ENCODE data around the gene SLC10A7. TPM values are rescaled to one million over a fixed set of nuclear protein-coding genes. Genes with fewer than 3 reads are reported as not detected.

The SLC10A7 gene
- total RNA-seq, 4 donors from 2014 or later, result 12.0 to 56.1 (median 15.9) TPM

- in situ Hi-C loops (cut with MboI; ENCODE audit: low pct_ligation_motif_present in 1 of 4, low pct_unique_long_range_greater_than_20kb in 1 of 4, low sequenced_read_pairs in 3 of 4), result no loop called here
- H3K9me3 ChIP-seq, result no peaks in the 10 kb centered on the region
- 83 to 100% methylated on average over 1 to 8 of the region's 8 CpGs for WGBS, 2 donors (ENCODE audit: low coverage in 1 of 2)
- H3K27ac ChIP-seq, result peak overlapping the region in 1 of 4 donors; percentile 6
- no peak for DNase-seq
- no peak overlapping the region for H3K4me3 ChIP-seq
- intact Hi-C loops (cut with DNase I; ENCODE audit: low total_unique reads), result no loop called here
- H3K36me3 ChIP-seq, result no peaks in the 10 kb centered on the region
- peaks cover 0 to 2% (median 0%) of the 10 kb centered on the region in 4 donors for H3K4me1 ChIP-seq
- no peaks in the 10 kb centered on the region for H3K27me3 ChIP-seq
- no peak for TF ChIP-seq CTCF (IDR thresholded peaks at IDR 0.05)
- no peak for TF ChIP-seq EP300 (IDR thresholded peaks at IDR 0.05; ENCODE audit: low read depth)
- TF ChIP-seq POLR2AphosphoS5 (IDR thresholded peaks at IDR 0.05), result no peak
- TF ChIP-seq POLR2A (IDR thresholded peaks at IDR 0.05), result no peak
Measured at GRCh38 chr4:146235654-146236177, 286.0 kb downstream of the SLC10A7 start.

DNA sequence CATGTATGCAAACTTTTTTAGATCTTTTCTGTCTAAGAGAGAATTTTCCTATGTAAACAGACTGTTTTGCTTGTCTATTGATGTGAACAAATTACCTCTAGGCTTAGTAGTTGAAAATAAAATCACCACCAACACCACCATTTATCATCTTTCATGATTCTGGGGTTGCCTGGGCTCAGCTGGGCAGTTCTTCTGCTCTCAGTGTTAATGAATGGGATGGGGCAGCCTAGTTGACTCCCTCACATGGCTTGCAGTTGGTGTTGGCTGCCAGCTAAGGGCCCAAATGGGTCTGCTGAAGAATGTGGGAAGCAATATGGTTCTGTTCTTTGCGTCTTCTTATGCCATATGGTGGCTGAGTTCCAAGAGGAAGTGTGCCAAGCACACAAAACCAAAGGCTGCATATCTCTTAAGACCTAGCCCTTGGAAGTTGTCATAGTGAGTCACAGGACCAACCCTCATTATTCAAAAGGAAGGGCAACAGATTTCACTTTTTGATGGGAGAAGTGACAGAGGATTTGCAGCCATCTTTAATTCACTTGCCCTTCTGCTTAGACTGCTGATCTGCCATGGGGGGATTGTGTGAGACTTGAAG lies 289.5 kb downstream of the SLC10A7 start:
- no peak for DNase-seq
- in situ Hi-C loops (cut with MboI; ENCODE audit: low pct_ligation_motif_present in 1 of 4, low pct_unique_long_range_greater_than_20kb in 1 of 4, low sequenced_read_pairs in 3 of 4), result no loop called here
- H3K4me1 ChIP-seq, result no peaks in the 10 kb centered on the region

GRCh38 chr4:146229406-146229805 lies 292.3 kb downstream of the SLC10A7 start:
- H3K27me3 ChIP-seq, result no peaks in the 10 kb centered on the region
- no peaks in the 10 kb centered on the region for H3K36me3 ChIP-seq
- H3K4me3 ChIP-seq, result no peak overlapping the region
- H3K4me1 ChIP-seq, result no peaks in the 10 kb centered on the region
- in situ Hi-C loops (cut with MboI; ENCODE audit: low pct_ligation_motif_present in 1 of 4, low pct_unique_long_range_greater_than_20kb in 1 of 4, low sequenced_read_pairs in 3 of 4), result no loop called here
- H3K9me3 ChIP-seq, result no peaks in the 10 kb centered on the region
- no peak for DNase-seq
- intact Hi-C loops (cut with DNase I; ENCODE audit: low total_unique reads), result no loop called here
- no peak overlapping the region for H3K27ac ChIP-seq
- TF ChIP-seq EP300 (IDR thresholded peaks at IDR 0.05; ENCODE audit: low read depth), result no peak
- TF ChIP-seq POLR2A (IDR thresholded peaks at IDR 0.05), result no peak
- TF ChIP-seq CTCF (IDR thresholded peaks at IDR 0.05), result no peak
- no peak for TF ChIP-seq POLR2AphosphoS5 (IDR thresholded peaks at IDR 0.05)

More for the DNA sequence above, 289.5 kb downstream of the SLC10A7 start:
- Histone ChIP-seq H3K27me3 (no peaks in the 10 kb centered on the region), H3K27ac (no peak overlapping the region), H3K36me3 (no peaks in the 10 kb centered on the region), H3K4me3 (no peak overlapping the region), H3K9me3 (no peaks in the 10 kb centered on the region)
- TF ChIP-seq EP300 (IDR thresholded peaks at IDR 0.05; ENCODE audit: low read depth) (no peak), CTCF (IDR thresholded peaks at IDR 0.05) (no peak), POLR2AphosphoS5 (IDR thresholded peaks at IDR 0.05) (no peak), POLR2A (IDR thresholded peaks at IDR 0.05) (no peak)
- intact Hi-C loops (cut with DNase I; ENCODE audit: low total_unique reads), result no loop called here
- 38% methylated on average over 1 of the region's 1 CpG; no CpG with 5 or more reads in 1 of the 2 donors for WGBS, 2 donors (ENCODE audit: low coverage in 1 of 2)

DNA sequence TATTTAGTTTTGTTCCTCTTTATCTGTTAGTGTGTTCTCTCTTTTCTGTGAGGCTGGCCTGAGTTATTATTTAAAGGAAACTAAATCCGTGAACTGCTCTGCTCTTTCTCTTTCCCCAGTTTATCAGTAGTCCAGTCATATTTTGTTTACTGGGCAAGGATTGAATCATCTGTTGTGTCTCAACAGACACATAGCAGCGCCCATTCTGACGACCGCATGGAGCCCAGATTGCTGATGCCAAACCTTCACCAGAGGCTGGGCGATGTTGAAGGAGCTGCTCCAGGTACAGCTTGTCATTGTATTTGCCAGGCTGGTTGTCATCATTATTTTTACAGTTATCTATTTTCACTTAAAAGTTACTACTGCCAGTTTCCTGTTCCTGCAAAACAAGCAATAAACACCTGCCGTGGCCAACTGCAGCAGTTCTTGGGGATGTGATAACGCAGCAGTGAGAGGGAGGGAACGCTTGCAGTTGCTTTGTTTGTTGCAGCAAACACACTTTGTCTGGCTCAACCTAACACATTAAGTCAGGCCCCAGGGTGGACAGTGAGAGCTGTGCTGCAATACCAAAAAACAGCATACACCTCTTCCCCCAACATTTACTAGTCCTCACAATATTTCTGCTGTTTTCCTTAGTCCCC lies 297.3 kb downstream of the SLC10A7 start:
- Histone ChIP-seq H3K9me3 (no peaks in the 10 kb centered on the region), H3K27me3 (no peaks in the 10 kb centered on the region), H3K4me1 (no peaks in the 10 kb centered on the region), H3K36me3 (no peaks in the 10 kb centered on the region), H3K27ac (no peak overlapping the region), H3K4me3 (no peak overlapping the region)
- DNase-seq, result no peak
- intact Hi-C loops (cut with DNase I; ENCODE audit: low total_unique reads), result no loop called here
- 34 to 42% methylated on average over 5 to 8 of the region's 8 CpGs for WGBS, 2 donors (ENCODE audit: low coverage in 1 of 2)
- in situ Hi-C loops (cut with MboI; ENCODE audit: low pct_ligation_motif_present in 1 of 4, low pct_unique_long_range_greater_than_20kb in 1 of 4, low sequenced_read_pairs in 3 of 4), result no loop called here
- TF ChIP-seq POLR2A (IDR thresholded peaks at IDR 0.05), result no peak
- no peak for TF ChIP-seq POLR2AphosphoS5 (IDR thresholded peaks at IDR 0.05)
- TF ChIP-seq CTCF (IDR thresholded peaks at IDR 0.05), result no peak
- no peak for TF ChIP-seq EP300 (IDR thresholded peaks at IDR 0.05; ENCODE audit: low read depth)
